ENCODE measurements around the gene ZIC2.

The ZIC2 gene

GRCh38 chr13:99977334-99977911 lies 4.2 kb upstream of the ZIC2 start:
- H3K4me3 ChIP-seq (ENCODE audit: low read length): no peak overlapping the region
- H3K36me3 ChIP-seq (ENCODE audit: control insufficient read depth, insufficient read depth, low read length, severe bottlenecking): no peaks in the 10 kb centered on the region
- peaks cover 2% of the 10 kb centered on the region for H3K4me1 ChIP-seq (ENCODE audit: control insufficient read depth, insufficient read depth, low read length)
- peaks cover 28% of the 10 kb centered on the region for H3K9me3 ChIP-seq (ENCODE audit: control insufficient read depth, low read length)
- H3K27me3 ChIP-seq (replicated peaks; ENCODE audit: control insufficient read depth, insufficient read depth, low read length): peaks cover 67% of the 10 kb centered on the region
- H3K9ac ChIP-seq (ENCODE audit: low read length): no peak overlapping the region
- DNase-seq (ENCODE audit: low read depth): no peak

DNA sequence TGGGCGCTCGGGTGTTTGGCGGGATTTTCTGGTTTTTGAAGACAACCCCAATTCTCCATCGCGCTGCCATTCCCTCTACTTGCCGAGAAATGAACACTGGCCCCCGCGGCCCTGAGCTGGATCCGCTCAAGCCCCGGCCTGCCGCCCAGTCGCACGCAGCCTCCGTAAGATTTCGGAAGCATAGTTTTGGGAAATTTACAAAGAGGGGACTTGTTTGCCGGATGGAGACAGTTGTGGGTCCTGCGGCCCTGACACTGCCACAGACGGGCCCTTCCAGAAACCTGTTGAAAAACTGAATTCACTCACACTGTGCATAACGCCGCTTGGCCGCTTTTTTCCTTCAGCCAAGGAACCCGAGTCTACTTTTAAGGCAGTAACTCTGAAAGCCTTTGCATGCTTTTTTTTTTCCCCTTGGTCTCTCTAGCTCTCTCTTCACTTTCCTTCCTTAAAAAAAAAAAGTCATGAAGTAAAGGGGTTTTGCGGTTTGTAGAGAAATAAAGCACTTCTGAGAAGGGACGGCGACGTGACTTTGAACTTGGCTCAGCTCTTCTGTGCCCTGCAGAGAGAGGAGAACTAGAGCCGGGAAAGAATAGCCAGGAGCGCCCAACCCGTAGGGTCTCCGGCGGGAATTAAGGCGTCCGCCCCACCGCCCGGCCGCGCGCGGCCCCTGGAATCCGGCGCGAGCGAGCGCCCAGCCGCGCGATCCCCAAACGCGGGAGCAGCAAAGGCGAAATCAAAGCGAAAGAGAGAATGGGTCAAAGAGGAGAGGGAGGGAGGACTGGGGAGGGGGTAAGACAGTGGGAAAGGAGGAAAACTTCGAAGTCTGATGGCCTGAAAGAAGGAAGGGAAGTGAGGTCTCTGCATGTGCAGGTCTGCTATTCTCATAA lies 3.4 kb upstream of the ZIC2 start:
- Histone ChIP-seq H3K9me3 (ENCODE audit: control insufficient read depth, low read length) (peaks cover 28% of the 10 kb centered on the region), H3K4me1 (ENCODE audit: control insufficient read depth, insufficient read depth, low read length) (peaks cover 2% of the 10 kb centered on the region), H3K36me3 (ENCODE audit: control insufficient read depth, insufficient read depth, low read length, severe bottlenecking) (no peaks in the 10 kb centered on the region), H3K4me3 (ENCODE audit: low read length) (no peak overlapping the region), H3K27me3 (replicated peaks; ENCODE audit: control insufficient read depth, insufficient read depth, low read length) (peaks cover 67% of the 10 kb centered on the region), H3K9ac (ENCODE audit: low read length) (no peak overlapping the region)
- no peak for DNase-seq (ENCODE audit: low read depth)

GRCh38 chr13:99978799-99979452 lies 2.7 kb upstream of the ZIC2 start:
- peaks cover 32% of the 10 kb centered on the region for H3K9me3 ChIP-seq (ENCODE audit: control insufficient read depth, low read length)
- no peak for DNase-seq (ENCODE audit: low read depth)
- no peak overlapping the region for H3K9ac ChIP-seq (ENCODE audit: low read length)
- no peak overlapping the region for H3K4me3 ChIP-seq (ENCODE audit: low read length)
- peaks cover 2% of the 10 kb centered on the region for H3K4me1 ChIP-seq (ENCODE audit: control insufficient read depth, insufficient read depth, low read length)
- peaks cover 67% of the 10 kb centered on the region for H3K27me3 ChIP-seq (replicated peaks; ENCODE audit: control insufficient read depth, insufficient read depth, low read length)
- no peaks in the 10 kb centered on the region for H3K36me3 ChIP-seq (ENCODE audit: control insufficient read depth, insufficient read depth, low read length, severe bottlenecking)

DNA sequence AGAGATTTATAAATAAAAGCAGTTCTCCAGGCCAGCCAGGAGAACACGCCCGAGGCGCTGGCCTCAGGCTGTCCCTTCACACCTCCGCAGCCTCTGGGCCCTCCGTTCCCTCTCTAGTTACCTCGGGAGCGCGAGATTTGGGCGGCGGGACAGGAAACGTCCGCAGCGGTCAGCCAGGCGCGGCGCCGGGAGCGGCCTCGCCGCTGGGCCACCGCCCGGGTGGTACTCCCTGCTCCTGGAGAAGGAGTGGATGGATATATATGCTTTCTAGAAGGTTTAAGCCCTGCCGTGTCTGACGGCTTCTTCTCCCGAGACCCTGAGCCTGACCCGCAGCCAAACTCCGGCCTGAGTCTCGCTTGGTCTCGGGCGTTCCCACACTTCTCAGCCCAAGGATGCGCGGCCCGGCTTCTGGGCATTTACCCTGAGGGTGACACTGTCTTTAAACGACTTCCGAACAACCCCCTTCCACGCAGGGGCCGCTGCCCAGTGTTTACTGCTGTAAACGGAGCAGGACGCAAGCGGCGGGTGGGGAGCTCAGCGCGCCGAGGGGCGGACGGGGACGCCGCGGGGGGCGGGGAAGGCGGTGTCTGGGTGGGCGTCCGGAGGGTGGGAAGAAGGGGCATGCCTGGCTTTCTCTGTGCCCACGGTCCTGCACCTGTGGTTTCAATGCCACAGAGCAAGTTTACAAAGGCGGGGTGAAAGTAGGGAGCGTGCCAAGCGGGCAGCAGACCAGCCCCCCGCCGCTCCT lies 2.0 kb upstream of the ZIC2 start:
- Histone ChIP-seq H3K36me3 (ENCODE audit: control insufficient read depth, insufficient read depth, low read length, severe bottlenecking) (no peaks in the 10 kb centered on the region), H3K4me1 (ENCODE audit: control insufficient read depth, insufficient read depth, low read length) (peaks cover 2% of the 10 kb centered on the region), H3K27me3 (replicated peaks; ENCODE audit: control insufficient read depth, insufficient read depth, low read length) (peaks cover 67% of the 10 kb centered on the region), H3K9me3 (ENCODE audit: control insufficient read depth, low read length) (peaks cover 30% of the 10 kb centered on the region), H3K9ac (ENCODE audit: low read length) (no peak overlapping the region), H3K4me3 (ENCODE audit: low read length) (peak overlapping the region; percentile 59)
- DNase-seq (ENCODE audit: low read depth): no peak

DNA sequence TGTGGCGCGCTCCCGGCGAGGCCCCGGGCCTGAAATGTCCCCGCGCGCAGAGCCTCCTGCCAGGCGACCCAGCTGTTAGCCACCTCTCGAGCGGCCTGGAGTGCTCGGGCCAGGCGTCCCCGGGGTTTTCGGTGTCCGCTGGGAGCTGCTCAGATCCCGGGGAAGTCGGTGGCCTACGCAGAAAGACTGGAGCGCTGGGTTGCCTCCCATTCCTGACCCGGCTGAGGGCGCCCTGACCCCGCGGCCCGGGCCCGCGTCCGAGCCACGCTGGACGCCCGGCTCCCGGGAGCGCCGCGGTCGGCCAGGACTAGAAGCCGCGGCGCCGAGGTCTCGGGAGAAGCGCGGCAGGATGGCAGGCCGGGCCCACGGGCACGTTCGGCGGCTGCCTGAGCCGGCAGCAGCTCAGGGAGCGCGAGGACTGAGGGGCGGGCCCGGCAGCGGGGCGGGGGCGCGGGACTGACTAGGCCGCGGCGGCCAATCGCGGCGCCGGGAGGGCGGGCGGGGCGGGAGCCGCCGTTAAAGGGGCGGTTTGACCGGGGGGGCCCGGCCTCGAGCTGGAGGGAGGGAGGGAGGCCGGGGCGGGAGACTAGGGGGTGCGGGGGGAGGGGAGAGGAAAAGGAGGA lies 1.3 kb upstream of the ZIC2 start:
- H3K4me1 ChIP-seq (ENCODE audit: control insufficient read depth, insufficient read depth, low read length): peaks cover 2% of the 10 kb centered on the region
- H3K9ac ChIP-seq (ENCODE audit: low read length): no peak overlapping the region
- peaks cover 65% of the 10 kb centered on the region for H3K27me3 ChIP-seq (replicated peaks; ENCODE audit: control insufficient read depth, insufficient read depth, low read length)
- peak overlapping the region; percentile 59 for H3K4me3 ChIP-seq (ENCODE audit: low read length)
- no peaks in the 10 kb centered on the region for H3K36me3 ChIP-seq (ENCODE audit: control insufficient read depth, insufficient read depth, low read length, severe bottlenecking)
- peak; percentile 81 for DNase-seq (ENCODE audit: low read depth)
- H3K9me3 ChIP-seq (ENCODE audit: control insufficient read depth, low read length): peaks cover 30% of the 10 kb centered on the region

DNA sequence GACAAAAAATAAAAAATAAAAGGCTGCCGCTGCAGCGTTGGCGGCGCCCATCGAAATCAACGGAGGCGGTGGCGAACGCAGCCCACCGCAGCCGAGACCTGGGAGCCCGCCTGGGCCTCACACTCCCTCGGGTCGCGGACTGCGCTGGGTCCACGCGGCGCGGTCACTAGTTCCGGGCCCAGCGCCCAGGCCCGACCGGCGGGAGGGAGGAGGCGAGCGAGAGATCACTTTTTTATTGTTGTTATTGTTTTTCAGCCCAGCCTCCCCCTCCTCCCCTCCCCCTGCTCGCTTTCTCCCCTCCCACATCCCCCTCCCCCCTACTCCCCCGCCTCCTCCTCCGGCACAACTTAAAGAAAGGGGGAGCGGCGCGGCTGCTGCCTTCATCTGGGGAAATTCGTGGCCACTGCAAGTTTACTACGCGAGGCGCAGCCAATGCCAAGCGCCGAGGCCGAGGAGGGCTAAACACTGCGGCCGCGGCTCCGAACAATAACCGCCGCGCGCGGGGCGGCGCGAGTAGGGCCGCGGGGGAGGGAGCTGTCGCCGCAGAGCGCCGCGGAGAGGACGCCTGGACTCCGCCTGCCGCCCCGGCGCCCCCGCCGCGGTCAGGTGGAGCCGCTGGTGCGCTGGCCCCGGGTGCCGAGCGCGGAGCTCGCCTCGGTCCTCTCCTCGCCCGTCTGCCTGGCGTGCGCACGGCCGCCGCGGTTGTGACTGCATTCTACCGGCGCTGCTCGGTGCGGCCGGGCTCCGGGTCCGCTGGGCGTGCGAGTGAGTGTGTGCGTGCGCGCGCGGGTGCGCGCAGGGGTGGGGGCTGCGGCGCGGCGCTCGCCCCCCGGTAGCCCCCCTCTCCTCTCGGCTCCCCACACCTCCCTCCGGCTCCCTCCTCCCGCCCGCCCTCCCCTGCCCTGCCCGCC lies 505 bp upstream of the ZIC2 start:
- no peaks in the 10 kb centered on the region for H3K36me3 ChIP-seq (ENCODE audit: control insufficient read depth, insufficient read depth, low read length, severe bottlenecking)
- DNase-seq (ENCODE audit: low read depth): peak; percentile 45
- peaks cover 23% of the 10 kb centered on the region for H3K9me3 ChIP-seq (ENCODE audit: control insufficient read depth, low read length)
- peaks cover 61% of the 10 kb centered on the region for H3K27me3 ChIP-seq (replicated peaks; ENCODE audit: control insufficient read depth, insufficient read depth, low read length)
- peaks cover 2% of the 10 kb centered on the region for H3K4me1 ChIP-seq (ENCODE audit: control insufficient read depth, insufficient read depth, low read length)
- peak overlapping the region; percentile 52 for H3K4me3 ChIP-seq (ENCODE audit: low read length)
- H3K9ac ChIP-seq (ENCODE audit: low read length): no peak overlapping the region

GRCh38 chr13:99982036-99982730 lies 599 bp downstream of the ZIC2 start:
- H3K4me3 ChIP-seq (ENCODE audit: low read length): no peak overlapping the region
- no peak overlapping the region for H3K9ac ChIP-seq (ENCODE audit: low read length)
- H3K27me3 ChIP-seq (replicated peaks; ENCODE audit: control insufficient read depth, insufficient read depth, low read length): peaks cover 61% of the 10 kb centered on the region
- no peaks in the 10 kb centered on the region for H3K36me3 ChIP-seq (ENCODE audit: control insufficient read depth, insufficient read depth, low read length, severe bottlenecking)
- peaks cover 14% of the 10 kb centered on the region for H3K9me3 ChIP-seq (ENCODE audit: control insufficient read depth, low read length)
- peaks cover 2% of the 10 kb centered on the region for H3K4me1 ChIP-seq (ENCODE audit: control insufficient read depth, insufficient read depth, low read length)
- no peak for DNase-seq (ENCODE audit: low read depth)

GRCh38 chr13:99982731-99983498 lies 1.3 kb downstream of the ZIC2 start:
- Histone ChIP-seq H3K9ac (ENCODE audit: low read length) (no peak overlapping the region), H3K4me3 (ENCODE audit: low read length) (no peak overlapping the region), H3K27me3 (replicated peaks; ENCODE audit: control insufficient read depth, insufficient read depth, low read length) (peaks cover 61% of the 10 kb centered on the region), H3K9me3 (ENCODE audit: control insufficient read depth, low read length) (peaks cover 13% of the 10 kb centered on the region), H3K4me1 (ENCODE audit: control insufficient read depth, insufficient read depth, low read length) (peaks cover 2% of the 10 kb centered on the region), H3K36me3 (ENCODE audit: control insufficient read depth, insufficient read depth, low read length, severe bottlenecking) (no peaks in the 10 kb centered on the region)
- no peak for DNase-seq (ENCODE audit: low read depth)

All from adipocyte (in vitro differentiated cells).